HepG2 (cell line): ENCODE results near the gene DUS1L. TPM values are rescaled to one million over a fixed set of nuclear protein-coding genes. Genes with fewer than 3 reads are reported as not detected.

ENCODE experiments used
- DPF2 ChIP-seq: sonication (generic); formaldehyde crosslinking; IDR thresholded peaks from 2 replicates; pipeline ENCODE4 v1.4.0; 2020; ENCODE audit warnings: mild to moderate bottlenecking, low read depth, missing genetic modification reagents, borderline replicate concordance
- KIAA2018 ChIP-seq: sonication (generic); formaldehyde crosslinking; IDR thresholded peaks from 2 replicates; pipeline ENCODE4 v1.5.0; 2020; ENCODE audit warnings: mild to moderate bottlenecking, missing genetic modification reagents, borderline replicate concordance
- MYNN ChIP-seq: sonication (generic); formaldehyde crosslinking; IDR thresholded peaks from 2 replicates; pipeline ENCODE4 v1.4.0; 2020; ENCODE audit warnings: mild to moderate bottlenecking, low read depth, missing genetic modification reagents
- SNAPC4 ChIP-seq: sonication (generic); formaldehyde crosslinking; IDR thresholded peaks from 2 replicates; pipeline ENCODE4 v1.4.0; 2020; ENCODE audit warnings: mild to moderate bottlenecking, missing genetic modification reagents
- TERF1 ChIP-seq: sonication (generic); formaldehyde crosslinking; IDR thresholded peaks from 2 replicates; pipeline ENCODE4 v1.8.0; 2022; ENCODE audit warnings: mild to moderate bottlenecking, missing genetic modification reagents, moderate library complexity
- TFAP4 ChIP-seq: sonication (generic); IDR thresholded peaks from 2 replicates; pipeline ENCODE4 v1.6.1; 2016; ENCODE audit warnings: low read depth, borderline replicate concordance
- ZC3H4 ChIP-seq: sonication (generic); formaldehyde crosslinking; IDR thresholded peaks from 2 replicates; pipeline ENCODE4 v1.4.0; 2020; ENCODE audit warnings: missing genetic modification reagents, borderline replicate concordance
- ZKSCAN5 ChIP-seq: sonication (generic); formaldehyde crosslinking; IDR thresholded peaks from 2 replicates; pipeline ENCODE4 v1.5.1; 2020; ENCODE audit warnings: mild to moderate bottlenecking, missing genetic modification reagents
- ZNF256 ChIP-seq: sonication (generic); formaldehyde crosslinking; conservative IDR thresholded peaks from 2 replicates; pipeline ENCODE4 v1.4.0; 2020; ENCODE audit warnings: missing genetic modification reagents
- polyA plus RNA-seq, 8 experiments: library from polyadenylated mRNA; depleted of rRNA in 3 of 8; stranded (reverse) in 7 of 8; unstranded in 1 of 8; fragments of >200 nt; fragmentation: Illumina TruSeq in 4 of 8; extraction: Trizol in 4 of 8; gene quantifications; 2 replicates each; pipeline versions ENCODE4 v1.2.1 to v1.2.3, GENCODE V29; 2011 to 2016; ENCODE audit warnings: low read depth in 4 of 8, missing spikeins in 1 of 8, mixed read lengths in 1 of 8; ENCODE audit not compliant: insufficient read depth in 1 of 8
- total RNA-seq, 5 experiments: library from RNA; depleted of rRNA; stranded (reverse); fragments of >200 nt; fragmentation: Illumina TruSeq; extraction: Trizol; gene quantifications; 2 replicates each; pipeline ENCODE4 v1.2.3, GENCODE V29; 2016; ENCODE audit warnings: low read depth in 1 of 5
- TF ChIP-seq, protein P1 (sequence below): sonication (generic); formaldehyde crosslinking; conservative IDR thresholded peaks from 2 replicates; pipeline ENCODE4 v1.8.0; 2022; ENCODE audit warnings: low read depth, missing genetic modification reagents

The DUS1L gene
- total and polyA plus RNA-seq, 2 of the 13 experiments (the other 11 are each of a cell fraction or from before 2014, with no cell fraction given), result 81.0 to 109 TPM

- no peak for TF ChIP-seq SNAPC4
- no peak for TF ChIP-seq KIAA2018 (CRISPR knock-in tag)
- TF ChIP-seq DPF2 (CRISPR knock-in tag), result no peak
- TF ChIP-seq TFAP4, result 0 out of 2 replicates have a peak, but pooled peaks have one; percentile 45
- TF ChIP-seq TERF1 (CRISPR knock-in tag), result 0 out of 2 replicates have a peak, but pooled peaks have one; percentile 2
- TF ChIP-seq ZC3H4 (CRISPR knock-in tag), result no peak
- TF ChIP-seq ZKSCAN5 (CRISPR knock-in tag), result peak; percentile 59; the same call in 1 of the 2 replicates
- no peak for TF ChIP-seq ZNF256 (CRISPR knock-in tag)
- no peak for TF ChIP-seq MYNN (CRISPR knock-in tag)
- TF ChIP-seq, protein P1, sequence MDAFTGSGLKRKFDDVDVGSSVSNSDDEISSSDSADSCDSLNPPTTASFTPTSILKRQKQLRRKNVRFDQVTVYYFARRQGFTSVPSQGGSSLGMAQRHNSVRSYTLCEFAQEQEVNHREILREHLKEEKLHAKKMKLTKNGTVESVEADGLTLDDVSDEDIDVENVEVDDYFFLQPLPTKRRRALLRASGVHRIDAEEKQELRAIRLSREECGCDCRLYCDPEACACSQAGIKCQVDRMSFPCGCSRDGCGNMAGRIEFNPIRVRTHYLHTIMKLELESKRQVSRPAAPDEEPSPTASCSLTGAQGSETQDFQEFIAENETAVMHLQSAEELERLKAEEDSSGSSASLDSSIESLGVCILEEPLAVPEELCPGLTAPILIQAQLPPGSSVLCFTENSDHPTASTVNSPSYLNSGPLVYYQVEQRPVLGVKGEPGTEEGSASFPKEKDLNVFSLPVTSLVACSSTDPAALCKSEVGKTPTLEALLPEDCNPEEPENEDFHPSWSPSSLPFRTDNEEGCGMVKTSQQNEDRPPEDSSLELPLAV (CRISPR knock-in tag), result no peak
Measured at GRCh38 chr17:82021107-82021899, 44.3 kb downstream of the DUS1L start (continued).
